HG03521 (cell line): Measurements from ENCODE around the gene FAM236A.
"Not testable (repeated sequence)": the region's sequence is repeated elsewhere in the genome, so short reads cannot be mapped to it uniquely, and the experiment has no call there.

ENCODE experiments used
- ATAC-seq: cut with Tn5 transposase; IDR thresholded peaks from one replicate; pipeline ENCODE4 v1.9.1; 2021; ENCODE audit warnings: mild to moderate bottlenecking, moderate library complexity; ENCODE audit not compliant: unreplicated experiment

FAM236A gene

DNA sequence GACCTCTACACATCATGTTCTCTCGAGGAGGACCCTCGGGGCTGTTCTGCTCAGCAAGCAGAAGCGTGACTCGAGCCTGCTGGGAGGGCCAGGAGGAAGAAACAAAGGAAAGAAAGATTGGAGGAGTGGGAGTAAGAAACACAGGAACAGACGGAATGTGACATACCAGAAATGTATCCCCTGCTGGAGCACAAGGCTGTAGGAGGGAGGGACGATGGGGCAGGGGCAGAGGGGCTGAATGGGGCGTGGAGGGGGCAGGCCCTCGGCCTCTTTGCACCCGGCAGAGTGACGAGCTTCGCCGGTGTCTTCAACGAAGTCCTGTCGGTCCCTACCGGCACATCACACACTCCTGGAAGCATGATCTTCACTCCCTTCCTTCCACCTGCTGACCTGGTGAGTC is at the start of gene FAM236A:
Gene FAM236A, plus strand, starts transcription at position 301 of the 400 bp plus-strand sequence. Its CDS starts 57 bp downstream, at position 358.
- ATAC-seq = not testable (repeated sequence)

GRCh38 chrX:72889740-72890139 is 48.3 kb upstream of the FAM236A start:
- ATAC-seq = not testable (repeated sequence)

DNA sequence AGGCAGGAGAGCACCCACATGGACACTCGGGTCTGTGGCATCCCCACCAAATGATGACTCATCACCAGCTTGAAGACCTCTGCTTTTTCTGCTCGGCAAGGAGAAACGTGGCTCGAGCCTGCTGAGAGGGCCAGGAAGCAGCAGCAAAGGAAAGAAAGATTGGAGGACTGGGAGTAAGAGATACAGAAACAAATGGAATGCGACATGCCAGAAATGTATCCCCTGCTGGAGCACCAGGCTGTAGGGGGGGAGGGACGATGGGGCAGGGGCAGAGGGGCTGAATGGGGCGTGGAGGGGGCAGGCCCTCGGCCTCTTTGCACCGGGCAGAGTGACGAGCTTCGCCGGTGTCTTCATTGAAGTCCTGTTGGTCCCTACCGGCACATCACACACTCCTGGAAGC is 25.7 kb upstream of the FAM236A start, which contains the start of gene FAM236C:
Gene FAM236C, plus strand, starts transcription at position 301 of the 400 bp plus-strand sequence. CDS start 100 bp downstream, outside the sequence.
- ATAC-seq = not testable (repeated sequence)

GRCh38 chrX:72916096-72916495 is 21.9 kb upstream of the FAM236A start:
- ATAC-seq = not testable (repeated sequence)

GRCh38 chrX:72932283-72932682 is 5.7 kb upstream of the FAM236A start:
- not testable (repeated sequence) for ATAC-seq

DNA sequence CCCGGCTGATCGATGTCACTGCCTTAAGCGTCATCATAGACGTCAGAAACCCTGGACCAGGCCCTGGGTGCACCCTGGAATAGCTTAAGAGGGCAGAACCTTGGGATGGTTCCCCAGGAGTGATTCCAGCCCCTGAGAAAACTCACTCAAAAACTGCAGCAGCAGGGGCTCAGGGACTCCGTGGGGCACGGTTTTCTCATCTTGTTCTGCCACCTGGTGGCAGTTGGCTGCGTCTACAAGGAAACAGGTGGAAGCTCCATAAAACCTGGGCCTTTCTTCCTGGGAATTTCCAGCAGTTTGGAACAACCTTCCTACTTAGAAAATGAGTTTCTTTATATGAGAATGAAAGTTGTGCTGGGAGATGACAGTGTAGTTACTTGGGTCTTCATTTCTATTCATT is 1.6 kb upstream of the FAM236A start:
- ATAC-seq = not testable (repeated sequence)

DNA sequence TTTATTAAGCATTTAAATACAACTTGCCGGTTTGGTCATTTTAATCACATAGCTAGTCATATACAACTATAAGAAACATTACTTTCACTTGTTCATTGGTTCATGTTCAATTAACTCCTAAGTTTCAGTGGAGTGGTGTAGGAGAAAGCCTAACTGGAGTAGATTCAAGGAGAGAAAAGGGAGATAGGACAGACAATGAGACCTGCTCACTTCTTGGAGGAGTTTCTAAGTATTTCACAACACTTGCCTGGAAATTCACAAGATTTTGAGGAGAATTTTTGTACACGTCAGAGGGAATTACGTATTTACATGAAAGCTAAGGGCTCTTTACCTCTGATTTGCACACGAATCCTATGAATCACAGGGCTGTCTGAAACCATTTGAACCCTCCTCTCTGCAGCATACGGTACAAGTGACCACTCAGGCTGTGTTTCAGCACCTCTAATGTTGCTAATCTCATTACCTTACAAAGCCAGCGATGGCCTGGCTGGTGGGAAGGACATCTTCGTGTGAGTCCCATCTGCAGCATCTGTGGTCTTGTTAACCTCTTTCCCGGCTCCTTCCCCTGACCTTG is 1.0 kb upstream of the FAM236A start:
- ATAC-seq = not testable (repeated sequence)

DNA sequence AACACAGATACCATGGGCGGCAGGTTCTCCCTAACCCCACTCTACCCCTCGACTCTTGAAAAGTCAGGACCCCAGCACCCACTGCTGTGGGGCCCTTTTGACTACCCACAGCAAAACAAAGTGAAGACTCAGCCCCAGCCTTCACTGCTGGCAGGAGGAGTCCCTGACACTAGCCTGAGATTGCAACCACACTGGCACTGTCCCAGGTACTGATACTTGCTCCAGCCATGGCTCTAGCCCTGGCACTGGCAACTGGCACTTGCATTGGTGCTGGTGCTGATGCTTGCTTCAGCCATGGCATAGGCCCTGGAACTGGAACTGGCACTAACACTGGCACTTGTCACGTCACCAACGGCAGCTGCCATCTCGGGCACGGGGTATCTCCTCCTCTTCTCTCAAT is 4.3 kb downstream of the FAM236A start:
- ATAC-seq = not testable (repeated sequence)

DNA sequence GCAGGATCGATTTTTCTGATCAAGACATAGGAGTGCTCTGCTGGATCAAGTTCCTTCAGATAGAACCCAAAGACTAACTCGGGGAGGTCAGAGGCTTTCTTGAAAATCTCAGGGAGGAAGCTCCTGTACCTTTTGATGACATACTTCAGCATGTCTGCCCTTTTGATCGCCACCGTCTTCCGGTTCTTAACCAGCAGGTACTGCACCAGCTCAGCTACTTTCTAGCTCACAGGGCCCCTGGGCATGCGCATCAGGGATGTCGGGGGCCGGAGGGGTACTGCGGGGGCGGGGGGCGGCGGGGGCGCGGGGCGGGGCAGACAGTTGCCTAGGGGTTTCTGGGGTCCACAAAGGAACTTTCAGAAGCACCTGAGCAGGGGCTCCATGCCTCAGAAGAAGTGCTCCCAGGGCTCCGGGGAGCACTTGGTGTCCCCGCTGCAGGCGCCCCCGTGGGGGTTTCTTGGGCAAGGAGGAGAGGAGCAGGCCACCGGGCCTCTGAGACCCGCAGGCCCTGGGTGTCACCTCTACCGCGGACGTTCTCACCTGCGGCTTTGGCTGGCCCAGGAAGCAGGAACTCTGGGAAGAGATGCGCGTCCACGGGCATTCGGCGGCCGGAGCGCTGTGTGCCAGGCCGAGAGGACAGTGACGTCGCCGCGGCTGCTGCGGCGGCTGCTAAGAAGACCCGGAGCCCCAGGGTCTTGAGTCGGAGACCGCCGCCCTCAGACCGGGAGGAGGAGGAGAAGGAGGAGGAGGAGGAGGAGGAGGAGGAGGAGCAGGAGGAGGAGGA is 5.2 kb downstream of the FAM236A start:
- not testable (repeated sequence) for ATAC-seq

GRCh38 chrX:72943819-72944169 is 5.8 kb downstream of the FAM236A start, which contains the start of gene DMRTC1:
Gene DMRTC1, minus strand, starts transcription at chrX:72943837. Its CDS starts 68,143 bp downstream, at chrX:72875694.
- peak; percentile 84 for ATAC-seq

- ATAC-seq = not testable (repeated sequence)
Observed at GRCh38 chrX:72959971-72960370, 22.0 kb downstream of the FAM236A start.

DNA sequence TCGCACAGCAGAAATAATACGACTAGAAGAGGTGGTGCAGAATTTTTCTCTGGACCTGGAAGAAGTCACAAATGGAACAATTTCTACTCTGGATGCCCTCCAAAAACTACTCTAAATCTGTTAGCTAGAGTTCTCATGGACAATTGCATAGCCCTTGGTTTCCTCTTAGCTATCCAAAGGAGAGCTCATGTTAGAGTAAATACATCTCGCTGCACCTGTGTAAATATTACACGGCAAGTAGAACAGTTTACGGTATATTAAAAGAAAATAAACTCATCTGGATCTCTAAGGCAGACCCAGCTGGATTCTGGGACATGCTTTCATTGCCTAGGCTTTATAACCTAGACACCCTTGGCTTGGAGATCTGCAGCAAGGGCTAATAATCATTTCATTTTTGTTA is 33.9 kb downstream of the FAM236A start:
- not testable (repeated sequence) for ATAC-seq

DNA sequence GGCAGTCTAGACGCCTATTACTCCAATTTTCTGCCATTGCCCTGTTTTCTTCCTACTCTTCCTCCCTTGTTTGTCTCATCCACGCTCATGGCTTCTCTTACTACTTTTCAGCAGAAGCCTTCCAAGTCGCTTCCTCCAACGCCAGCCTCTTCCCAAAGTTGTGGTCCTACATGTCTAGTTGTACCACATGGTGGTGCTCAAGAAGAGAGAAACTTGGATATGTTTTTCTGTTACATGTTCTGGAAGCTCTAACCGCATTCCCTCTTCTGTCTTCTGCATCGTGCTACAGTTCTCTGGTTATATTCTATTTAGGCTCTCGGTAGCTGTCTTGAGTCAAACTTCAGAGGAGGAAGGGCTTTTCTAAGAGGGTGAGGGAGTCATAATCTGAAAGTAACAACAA is 36.9 kb downstream of the FAM236A start:
- ATAC-seq = not testable (repeated sequence)

DNA sequence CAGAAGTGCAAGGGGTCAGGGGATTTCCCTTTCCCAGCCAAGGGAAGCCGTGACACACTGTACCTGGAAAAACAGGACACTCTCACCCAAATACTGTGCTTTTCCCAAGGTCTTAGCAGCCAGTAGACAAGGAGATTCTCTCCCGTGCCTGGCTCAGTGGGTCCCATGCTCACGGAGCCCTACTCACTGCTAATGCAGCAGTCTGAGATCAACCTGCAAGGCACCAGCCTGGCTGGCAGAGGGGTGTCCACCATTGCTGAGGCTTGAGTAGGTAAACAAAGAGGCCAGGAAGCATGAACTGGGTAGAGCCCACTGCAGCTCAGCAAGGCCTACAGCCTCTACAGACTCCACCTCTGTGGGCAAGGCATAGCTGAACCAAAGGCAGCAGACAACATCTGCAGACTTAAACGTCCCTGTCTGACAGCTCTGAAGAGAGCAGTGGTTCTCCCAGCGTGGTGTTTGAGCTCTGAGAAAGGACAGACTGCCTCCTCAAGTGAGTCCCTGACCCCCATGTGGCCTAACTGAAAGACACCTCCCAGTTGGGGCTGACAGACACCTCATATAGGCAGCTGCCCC is 43.0 kb downstream of the FAM236A start:
- not testable (repeated sequence) for ATAC-seq
